Inflammatory macrophage treated with lipopolysaccharide for 4 hours (primary cell): ENCODE measurements around the gene WBP1.

Source experiments
- DNase-seq: peaks from one replicate; pipeline ENCODE4 v3.0.0-alpha.2; 2020

WBP1 gene

DNA sequence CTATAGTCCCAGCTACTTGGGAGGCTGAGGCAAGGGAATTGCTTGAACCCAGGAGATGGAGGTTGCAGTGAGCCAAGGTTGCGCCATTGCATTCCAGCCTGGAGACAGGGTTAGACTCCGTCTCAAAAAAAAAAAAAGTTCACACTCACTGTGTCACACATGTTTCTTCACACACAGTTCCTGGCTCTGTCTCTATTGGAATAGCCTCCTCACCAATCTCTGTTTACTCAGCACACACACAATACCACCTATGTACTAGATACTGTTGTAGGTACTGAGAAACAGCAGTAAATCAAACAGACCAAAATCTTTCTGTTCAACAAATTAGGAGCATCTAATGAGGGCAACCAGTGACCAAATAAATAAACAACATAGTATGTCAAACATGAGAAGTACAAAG is 27.9 kb downstream of the WBP1 start:
- no peak for DNase-seq

DNA sequence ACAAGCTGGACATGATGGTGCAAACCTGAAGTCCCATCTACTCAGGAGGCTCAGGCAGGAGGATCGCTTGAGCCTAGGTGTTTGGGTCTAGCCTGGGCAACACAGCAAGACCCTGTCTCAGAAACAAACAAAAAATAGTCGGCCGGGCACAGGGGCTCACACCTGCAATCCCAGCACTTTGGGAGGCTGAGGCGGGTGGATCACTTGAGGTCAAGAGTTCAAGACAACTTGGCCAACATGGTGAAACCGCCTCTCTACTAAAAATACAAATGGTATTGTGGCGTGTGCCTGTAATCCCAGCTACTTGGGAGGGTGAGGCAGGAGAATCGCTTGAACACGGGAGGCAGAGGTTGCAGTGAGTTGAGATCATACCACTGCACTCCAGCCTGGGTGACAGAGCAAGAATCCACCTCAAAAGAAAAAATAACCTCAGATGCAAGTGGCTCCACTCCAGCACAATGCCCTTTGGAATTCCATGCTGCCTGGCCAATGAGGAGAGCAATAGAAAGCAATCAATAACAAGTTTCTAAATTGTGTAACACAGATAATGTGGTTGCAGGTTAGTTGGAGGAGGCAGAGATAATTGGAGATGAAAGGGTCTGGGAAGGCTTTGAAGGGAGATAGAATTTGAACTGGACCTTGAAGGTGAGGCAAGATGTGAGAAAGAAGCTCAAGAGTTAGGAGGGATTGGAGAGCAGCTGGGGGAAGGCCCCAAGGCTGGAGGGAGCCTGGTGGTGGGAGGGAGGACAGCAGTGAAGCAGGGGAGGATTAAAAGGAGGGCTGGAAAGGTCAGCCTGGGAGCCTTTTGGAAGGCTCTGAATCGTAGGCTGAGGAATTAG is 30.6 kb downstream of the WBP1 start:
- no peak for DNase-seq

DNA sequence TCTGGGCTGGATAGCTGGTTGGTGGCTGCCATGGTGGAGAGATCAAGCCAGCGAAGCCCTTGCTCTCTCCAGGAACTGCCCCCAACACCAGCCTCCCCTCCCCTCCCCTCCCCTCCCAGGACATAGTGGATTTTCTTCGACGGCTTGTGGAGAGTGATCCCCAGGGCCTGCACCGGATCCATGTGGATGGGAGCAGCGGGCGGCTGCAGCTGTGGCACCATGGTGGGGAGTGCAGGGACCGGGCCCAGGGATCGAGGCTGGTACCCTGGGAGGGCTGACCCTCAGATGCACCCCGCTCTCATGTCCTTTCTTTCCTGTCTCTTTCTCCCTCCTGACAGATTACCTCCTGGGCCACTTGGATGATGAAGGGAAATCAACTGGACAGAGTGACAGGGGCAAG is 31.7 kb downstream of the WBP1 start:
- no peak for DNase-seq

DNA sequence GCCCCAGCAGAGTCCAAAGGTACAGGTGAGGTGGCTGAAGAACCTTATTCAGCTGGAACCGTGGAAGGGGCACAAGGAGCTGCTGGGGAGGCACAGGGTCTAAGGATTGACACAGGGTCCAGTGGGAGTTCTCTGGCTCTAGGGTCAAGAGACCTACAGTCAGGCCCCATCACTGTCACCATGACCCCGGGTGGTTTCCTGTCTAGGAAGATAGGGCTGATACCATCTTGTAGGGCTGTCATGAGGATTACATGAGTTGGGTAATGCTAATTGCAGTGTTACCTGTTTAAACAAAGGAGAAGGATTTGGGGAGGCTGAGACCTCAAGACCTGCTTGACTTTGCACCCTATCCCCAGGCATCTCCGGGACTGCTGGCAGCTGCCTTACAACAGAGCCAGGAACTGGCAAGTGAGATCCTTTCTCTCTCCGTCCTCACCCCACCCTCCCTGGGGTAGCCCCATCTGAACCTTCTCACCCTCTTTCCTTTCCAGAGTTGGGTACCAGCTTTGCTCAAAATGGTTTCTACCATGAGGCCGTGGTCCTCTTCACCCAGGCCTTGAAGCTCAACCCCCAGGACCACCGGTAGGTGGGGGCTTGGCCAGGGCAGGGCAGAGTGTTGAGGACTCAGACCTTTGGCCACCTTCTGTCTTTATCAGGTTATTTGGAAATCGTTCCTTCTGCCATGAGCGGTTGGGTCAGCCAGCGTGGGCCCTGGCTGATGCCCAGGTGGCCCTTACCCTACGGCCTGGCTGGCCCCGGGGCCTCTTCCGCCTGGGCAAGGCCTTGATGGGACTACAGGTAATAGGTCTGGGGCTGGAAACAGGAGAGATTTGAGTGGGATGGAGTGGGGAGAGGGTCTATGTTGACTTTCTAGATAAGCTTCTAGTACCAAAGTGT is 33.7 kb downstream of the WBP1 start:
- no peak for DNase-seq

DNA sequence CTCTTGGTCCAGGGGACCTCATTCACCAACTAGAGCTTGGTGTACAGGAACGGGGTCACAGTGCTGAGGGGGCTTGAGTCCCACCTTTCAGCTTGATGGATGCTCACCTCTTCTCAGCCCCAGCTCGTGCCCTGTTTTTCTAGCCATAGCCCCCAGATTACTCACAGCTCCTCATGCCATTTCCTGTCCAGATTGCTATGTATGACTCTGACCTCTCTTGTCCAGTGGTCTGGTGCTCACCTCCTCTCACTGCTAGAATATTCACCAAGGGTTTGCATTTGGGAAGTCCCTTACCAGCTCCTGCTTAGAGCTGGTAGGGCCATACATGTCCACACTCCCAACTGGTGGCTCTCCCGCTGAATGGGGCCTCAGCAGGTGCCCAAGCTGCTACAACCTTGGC is 35.3 kb downstream of the WBP1 start:
- no peak for DNase-seq

DNA sequence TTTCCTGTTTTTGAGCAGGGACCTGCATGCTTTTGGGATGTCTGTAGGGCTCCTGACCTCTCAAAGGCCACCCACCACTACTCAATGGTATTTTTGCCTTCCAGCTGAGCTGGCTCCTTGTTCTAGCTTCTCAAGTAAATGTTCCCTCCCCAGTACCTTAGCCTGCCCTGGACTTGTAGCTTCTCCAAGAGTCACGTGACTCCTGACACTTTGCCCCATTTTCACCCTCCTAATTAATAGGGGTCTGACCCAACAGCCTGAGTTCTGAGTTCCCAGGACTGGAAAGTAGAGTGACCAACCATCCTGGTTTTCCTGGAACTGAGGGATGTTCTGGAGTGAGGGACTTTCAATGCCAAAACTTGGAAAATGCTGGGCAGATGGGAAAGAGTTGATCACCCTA is 37.2 kb downstream of the WBP1 start:
- no peak for DNase-seq

DNA sequence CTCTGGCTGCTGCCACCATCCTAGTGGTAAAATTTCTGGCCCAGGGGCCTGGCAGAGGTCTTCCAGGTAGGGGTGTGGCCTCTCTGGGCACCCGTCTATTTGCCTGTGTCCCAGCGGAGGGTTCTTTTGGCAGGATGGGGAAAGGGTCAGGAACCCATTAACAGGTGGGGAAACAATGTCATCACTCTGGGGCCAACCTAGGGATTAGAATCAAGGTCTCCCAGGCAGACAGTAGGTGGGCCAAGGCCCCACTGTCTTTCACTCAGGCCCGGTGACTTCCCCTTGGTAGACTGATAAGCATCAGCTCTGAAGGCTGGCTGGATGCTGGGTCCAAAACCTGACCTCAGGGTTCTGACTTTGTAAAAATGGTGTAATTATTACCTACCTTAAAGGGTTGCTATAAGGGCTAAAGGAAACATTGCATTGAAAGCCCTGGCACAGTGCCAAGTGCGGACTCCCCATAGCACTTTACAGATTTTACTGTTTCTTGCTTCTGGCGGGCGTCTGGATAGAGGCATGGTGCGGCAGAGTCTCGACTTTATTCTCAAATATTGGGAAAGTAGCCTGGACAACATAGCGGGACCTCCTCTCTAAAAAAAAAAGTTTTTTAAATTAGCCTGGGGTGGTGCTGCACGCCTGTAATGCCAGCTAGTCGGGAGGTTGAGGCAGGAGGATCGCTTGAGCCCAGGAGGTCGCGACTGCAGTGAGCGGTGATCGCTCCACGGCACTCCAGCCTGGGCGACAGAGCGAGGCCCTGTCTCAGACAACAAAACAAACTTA is 38.9 kb downstream of the WBP1 start:
- DNase-seq: no peak

DNA sequence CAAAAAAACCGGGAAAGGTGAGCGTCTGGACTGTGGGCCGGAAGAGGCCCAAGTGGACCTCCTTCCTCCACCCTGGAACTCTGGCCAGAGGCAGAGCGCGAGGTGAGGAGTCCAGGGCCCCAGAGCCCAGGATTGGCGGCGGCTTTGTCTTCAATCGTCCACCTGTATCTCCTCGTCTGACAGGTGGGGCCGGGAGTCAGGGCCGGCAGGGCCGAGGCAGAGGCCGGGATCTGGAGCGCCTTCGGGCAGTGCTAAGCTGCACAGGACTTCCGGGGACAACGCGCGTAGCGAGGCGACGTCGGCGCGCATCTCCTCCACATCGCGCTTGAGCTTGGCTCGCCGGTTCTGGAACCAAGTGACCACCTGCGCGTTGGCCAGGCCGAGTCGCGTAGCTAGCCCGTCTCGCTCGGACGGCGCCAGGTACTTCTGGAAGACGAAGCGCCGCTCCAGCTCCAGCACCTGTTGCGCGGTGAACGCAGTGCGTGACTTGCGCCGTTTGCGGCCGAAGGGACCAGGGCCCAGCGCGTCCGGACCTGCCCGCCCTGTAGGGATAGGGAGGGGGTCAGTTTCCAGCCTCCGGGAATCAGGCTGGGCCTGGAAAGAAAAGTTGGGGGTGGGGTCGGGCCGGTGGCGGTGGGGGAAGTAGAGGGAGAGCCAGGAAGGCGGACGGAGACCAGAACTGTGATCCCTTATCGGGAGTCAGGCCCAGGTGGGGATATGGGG is 39.7 kb downstream of the WBP1 start:
- peak; percentile 36 for DNase-seq

DNA sequence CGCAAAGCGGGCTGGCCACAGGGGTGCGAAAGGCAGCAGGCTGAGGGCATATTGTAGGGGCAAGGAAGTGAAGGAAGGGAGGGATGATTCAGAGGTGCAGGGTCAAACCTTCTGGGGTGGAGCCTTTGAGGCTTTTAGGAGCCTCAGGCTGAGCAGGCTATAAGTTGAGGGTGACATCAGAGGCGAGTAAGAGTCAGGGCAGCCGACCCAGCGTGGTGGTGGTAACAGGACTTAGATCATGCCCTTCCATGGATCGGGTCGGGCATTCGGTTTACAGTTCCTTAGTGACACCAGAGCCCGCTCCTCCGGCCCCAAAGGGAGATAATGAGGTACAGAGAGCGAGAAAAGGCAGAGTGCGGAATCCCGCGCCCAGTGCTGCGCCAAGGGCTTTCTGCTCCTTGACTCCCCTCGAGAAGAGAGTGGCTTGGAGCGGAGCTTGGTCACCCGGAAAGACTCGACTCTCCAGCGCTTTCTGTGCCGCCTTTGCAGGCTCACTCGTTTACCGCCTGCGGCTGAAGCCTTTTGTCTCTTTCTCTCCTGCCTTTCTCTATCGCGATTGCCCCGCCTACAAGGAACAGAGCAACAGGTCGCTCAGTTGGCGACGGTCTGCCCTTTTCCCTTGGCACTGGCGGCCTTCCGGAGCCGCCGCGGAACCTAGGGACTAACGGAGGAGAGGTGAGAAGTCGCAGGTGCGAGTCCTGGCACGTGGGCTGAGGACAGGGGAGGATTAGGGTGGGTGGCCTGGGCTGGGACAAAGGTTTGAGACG is 40.4 kb downstream of the WBP1 start:
- peak; percentile 52 for DNase-seq

DNA sequence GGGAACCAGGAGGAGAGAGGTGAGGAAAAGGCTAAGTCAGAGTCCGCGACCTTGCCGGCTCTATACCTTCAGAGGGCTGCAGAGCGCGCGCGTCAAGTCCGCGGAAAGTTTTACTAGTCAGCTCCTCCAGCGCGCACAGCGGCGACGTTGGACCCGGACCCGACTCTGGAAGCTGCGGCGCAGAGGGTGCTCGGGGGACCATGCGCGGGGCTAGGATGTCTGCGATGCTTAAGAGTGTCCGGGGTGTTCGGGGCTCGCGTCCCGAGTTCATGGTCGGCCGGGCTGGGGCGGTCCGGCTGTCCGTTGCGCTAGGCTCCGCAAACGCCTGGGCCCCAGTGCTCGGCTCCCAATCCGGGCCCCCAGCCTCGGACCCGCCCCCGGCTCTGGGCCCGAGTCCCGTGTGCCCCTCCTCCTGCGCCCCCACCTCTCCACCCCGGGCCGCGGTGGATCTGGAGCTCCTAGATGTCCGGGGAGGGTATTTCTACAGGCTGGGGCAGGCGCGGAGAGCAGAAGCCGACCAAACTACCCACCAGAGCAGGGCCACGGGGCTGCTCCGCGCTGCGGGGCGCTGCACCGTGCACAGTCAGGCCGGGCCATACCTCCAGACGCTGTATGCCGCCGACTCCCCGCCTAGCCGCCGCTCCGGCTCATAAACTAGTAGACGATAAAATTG is 41.2 kb downstream of the WBP1 start, which contains the start of gene LBX2:
Gene LBX2, minus strand, starts transcription at position 337 of the 673 bp plus-strand sequence. Its CDS starts 66 bp downstream, at position 271.
- no peak for DNase-seq

DNA sequence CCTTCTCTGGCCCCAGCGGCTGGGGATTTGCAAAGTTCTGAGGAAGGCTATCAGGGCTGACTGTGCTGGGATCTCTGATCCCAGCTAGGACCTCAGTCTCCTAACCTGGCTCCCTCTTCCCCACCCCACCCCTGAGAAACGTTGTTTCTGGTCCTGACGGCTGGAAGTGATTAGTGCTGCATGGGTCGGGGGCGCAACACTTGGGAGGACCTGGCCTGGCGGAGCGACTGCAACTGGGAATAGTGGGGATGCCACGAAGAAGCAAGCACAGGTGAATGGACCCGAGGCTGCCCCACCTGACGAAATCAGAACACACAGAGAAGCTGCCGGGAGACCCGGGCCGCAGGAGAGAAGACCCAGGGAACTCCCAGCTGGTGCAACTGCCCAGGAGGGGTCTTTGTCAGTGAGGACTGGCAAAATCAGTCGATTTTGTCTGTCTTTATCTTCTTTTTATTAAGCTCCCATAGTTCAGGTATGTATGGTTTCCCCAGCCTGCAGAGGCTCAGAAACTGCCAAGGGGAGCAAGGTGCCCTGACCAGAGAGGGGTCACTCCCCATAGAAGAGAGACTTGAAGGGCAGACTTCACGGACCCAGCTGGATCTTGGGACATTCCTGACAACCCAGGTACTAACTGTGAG is 41.8 kb downstream of the WBP1 start:
- no peak for DNase-seq

DNA sequence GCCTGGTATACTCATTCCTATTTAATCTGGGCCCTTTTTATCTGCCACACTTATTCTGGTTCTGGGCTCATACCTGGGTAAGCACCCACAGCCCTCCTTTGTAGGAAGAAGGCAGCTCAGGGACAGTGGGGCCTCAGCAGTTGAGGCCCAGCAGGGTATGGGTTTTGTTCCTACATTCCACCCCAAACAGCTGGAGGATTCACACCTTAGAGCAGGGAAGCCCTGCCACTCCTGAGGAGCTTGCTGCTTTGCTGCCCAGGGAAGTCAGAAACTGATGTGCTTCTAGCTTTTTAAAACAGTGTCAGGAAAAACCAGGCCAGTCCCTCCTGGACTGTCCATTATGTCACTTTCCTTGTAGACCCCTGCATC is 42.3 kb downstream of the WBP1 start:
- no peak for DNase-seq

DNA sequence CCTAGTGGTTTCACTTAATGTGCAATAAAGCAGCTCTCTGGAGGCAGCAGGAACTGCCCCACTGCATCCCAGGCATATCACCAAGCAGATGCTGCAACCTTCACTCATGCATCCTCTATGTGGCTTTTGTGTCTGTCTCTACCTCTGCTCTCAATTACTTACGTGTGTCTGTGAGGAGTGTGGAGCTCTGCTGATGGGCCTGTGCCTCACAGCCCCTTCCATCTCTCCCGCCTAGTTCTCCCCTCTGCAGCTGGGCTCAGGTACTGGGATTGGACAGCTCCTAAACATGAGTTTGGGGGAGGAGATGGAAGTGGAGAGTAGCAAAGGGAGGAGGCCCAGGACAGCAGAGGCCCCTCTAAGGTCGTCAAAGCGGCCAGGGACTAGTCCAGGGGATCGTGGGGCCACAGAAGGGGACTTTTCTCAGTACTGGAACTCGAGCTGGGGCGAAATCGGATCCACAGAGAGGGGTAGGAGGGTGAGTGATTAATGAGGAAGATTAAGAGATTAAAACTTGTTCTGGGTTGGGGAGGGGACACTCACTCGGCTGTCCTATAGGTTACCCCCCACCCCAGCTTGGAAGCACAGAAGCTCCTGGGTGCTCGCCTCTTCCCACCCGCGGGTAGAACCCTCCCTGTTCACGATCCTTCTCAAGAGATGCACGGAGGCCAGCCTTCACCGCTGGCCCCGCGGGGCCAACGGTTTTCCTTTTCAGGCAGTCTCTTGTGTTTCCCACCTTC is 43.3 kb downstream of the WBP1 start:
- DNase-seq: no peak

DNA sequence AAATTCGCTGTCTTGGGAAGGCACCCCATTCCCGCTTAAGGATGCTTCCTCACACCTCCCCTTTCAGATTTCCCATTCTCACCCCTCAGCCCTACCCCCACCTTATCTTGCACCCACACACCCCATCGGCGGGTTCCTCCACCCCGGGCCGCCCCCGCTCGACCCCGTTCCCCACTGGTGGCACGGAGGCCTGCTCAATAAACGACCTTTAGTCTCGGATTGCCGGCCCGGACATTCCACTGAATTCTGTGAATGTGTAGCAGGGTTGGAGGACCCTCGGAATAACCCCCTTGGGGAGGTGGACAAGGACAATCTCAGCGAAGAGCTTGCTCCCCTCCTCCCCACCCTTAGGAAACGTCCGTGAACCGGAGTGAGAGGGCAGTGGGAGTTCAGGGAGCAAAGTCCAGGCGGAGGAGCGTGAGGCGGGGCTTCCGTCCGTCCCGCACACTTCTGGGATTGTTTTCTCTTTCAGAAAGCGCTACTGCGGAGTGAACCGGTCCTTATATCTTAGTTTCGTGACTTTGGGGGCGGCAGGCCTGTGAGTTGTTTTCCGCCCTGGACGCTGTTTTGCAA is 44.0 kb downstream of the WBP1 start:
- peak; percentile 46 for DNase-seq

DNA sequence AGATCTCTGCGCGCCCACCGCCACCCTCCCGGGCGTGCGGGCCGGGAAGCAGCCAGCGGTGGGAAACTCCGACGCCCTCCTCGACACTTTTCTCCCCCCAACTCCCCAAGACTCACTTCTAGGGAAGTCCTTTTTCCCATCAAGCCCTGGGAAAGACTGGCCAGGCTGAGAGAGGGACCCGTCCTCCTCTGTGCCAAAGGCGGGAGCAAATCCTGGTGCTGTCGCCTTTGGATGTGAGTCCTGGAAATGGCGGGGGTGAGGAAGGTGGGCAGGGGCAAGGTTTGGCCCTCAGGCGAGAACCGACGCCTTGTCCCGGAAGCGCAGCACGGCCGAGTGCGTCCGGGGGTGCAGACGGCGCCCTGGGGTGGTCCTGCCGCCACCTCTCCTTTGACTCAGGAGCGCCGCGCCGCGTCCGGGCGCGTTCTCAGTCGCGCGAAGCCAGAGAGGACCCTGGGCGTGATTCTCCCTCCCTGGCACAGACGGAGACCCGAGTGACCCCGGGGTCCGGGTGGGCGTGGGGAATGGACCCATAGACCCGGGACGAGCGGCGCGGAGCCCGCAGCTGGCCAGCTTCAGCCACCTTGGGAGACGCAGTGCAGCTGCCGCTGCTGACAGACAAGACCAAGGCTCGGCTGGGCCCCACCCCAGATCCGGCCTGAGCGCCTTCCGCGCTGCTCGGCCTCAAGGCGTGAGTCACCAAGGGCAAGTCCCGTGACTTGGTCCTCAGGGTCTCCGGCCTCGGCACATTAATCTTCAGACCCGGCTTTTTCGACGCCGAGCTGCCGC is 44.7 kb downstream of the WBP1 start:
- peak; percentile 83 for DNase-seq

DNA sequence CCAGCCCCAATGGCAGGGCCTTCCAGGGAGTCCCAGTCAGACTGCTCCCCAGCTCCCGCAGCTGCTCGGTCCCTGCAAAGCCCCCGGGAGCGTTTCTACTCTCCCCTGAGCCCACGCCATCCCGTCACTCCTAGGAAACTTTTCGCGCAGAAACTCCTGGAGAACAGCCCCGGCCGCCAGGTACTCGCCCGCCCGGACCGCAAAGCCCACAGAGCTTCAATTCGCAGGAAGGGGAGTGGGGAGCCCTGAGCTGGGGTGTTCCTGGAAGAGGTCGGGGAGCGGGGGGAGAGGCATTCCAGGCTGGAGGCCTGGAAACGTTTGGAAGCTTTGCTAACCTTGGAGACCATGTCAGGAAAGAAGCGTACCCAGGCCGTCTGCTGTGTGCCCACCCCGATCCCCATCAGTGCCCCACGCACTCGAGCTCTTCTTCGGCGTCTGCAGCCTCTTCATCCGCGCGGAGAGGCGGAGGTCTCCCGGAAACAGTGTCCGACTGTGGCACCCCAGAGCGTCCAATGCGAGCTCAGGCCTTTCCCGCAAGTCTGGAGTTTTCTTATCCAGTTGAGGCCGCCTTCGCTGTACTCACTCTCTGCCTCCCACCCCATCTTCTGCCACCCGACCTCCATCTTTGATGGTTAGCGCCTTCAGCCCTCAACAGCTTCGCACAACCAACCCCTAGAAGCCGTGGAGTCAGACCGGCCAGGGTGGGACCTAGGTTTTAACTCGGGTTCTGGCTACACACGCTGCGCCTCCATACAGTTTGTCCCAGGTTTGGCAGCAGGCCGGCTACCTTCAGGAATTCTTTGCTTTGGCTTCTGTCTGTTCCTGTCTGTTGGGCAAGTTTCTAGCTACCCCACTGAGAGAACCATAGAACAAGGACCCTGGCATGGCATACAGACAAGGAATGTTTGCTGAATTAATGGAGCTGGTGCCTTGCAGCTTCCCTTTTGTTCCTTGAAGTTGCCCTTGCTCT is 45.6 kb downstream of the WBP1 start:
- no peak for DNase-seq

DNA sequence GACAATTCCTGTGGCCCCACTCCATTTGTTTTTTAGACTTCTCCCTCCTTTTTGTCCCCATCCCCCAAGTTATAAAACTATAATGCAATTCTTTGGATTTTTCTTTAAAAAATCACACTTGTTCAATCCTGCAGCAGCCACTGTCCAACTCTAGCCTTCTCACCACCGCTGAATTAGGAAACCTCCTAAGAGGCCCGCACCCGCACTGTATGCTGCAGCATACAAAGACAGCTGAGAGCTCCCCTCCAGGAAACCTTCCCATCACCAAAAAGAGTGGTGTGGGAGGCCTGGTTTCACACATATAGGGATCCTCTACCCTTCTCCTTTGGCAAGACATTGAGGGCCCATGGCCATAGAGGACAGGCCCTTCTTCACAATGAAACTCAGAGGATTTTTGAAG is 46.4 kb downstream of the WBP1 start:
- DNase-seq: no peak
